Body of pancreas (tissue), 4 donors: ENCODE measurements around the gene GNPTG.

ENCODE experiments used
- CTCF ChIP-seq, 7 experiments: fragments of 450-650 bp in 4 of 7; fragments of 200-600 bp in 3 of 7; sonication (generic) in 3 of 7; IDR thresholded peaks; one replicate each; pipeline ENCODE4 v1.5.1; 2016 to 2019; ENCODE audit warnings: antibody characterized with exemption in 7 of 7
- POLR2A ChIP-seq, 3 donors: fragments of 450-650 bp; IDR thresholded peaks; one replicate each; pipeline ENCODE4 v1.6.1; 2016; ENCODE audit warnings: antibody characterized with exemption in 3 of 3, mild to moderate bottlenecking in 2 of 3

- no peak for TF ChIP-seq CTCF (IDR thresholded peaks at IDR 0.05)
- TF ChIP-seq POLR2A (IDR thresholded peaks at IDR 0.05) = no peak
These were observed 14.5 kb downstream of the GNPTG start for GRCh38 chr16:1366060-1366711.
